NOMO-1 treated with DMSO at 0.1 percent for 48 hours (cell line): ENCODE results near the gene RAB3IL1.

Experiments used
- DNase-seq: peaks from one replicate; lab custom pipeline; 2025; ENCODE audit not compliant: unreplicated experiment; lab: John Stamatoyannopoulos, UW

RAB3IL1 gene

DNA sequence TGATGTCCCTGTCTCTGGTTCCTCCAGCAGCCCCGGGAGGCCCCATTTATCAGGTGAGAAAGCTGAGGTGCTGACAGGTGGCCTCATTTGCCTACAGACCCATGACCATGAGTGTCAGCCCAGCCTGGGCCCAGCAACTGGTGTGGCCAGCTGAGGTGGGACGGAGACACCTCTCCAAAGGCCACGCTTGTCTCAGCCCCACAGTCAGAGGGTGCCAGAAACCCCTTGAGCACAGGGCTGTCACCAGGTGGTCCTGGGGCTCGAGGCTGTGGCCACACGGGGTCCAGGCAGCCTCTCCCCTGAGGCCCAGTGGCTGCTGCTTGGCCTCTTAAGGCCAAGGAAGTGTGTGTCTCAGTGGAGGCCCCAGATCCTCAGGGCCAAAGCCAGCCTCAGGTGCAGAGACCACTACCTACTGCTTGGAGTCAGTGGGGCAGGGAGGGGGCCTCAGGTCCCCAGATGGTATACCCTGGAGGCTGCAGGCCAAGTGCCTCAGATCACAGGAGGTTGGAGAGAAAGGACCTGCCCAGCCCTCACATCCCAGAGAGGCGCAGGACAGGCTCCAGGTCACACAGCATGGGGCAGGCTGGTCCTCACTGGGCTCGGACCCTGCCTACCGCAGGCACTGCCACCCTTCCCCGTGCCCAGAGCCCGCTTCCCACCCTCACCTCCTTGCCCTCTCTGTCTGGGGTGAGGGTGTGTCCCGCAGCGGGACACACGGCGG is 11.4 kb downstream of the RAB3IL1 start:
- no peak for DNase-seq

DNA sequence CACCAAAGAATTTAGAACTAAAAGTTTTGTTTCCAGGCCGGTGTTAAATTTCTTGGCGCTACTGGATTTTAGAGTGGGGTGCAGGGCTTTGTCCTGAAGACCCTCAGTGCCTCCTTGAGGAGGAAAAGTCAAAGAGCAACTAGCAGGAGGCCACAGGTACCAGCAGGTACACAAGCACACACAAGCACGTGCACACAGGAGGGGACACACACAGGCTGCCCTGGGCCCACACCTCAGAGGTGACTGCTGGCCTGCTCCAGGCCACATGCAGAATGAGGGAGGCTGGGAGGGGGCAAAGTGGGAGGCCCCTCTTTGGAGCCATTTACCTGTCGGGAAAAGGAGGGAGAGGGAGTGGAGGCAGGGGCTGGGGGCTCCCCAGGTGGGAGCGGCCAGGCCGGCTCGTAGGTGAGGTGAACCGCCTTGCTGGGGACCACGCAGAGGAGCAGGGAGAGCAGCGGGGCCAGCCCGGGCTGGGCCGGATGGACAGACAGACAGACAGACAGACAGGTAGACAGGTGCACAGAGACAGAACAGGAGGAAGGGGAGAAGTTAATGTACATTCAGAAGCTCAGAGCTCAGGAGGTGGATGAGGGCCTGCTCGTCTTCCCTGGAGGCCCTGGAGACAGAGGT is 12.2 kb downstream of the RAB3IL1 start:
- no peak for DNase-seq

DNA sequence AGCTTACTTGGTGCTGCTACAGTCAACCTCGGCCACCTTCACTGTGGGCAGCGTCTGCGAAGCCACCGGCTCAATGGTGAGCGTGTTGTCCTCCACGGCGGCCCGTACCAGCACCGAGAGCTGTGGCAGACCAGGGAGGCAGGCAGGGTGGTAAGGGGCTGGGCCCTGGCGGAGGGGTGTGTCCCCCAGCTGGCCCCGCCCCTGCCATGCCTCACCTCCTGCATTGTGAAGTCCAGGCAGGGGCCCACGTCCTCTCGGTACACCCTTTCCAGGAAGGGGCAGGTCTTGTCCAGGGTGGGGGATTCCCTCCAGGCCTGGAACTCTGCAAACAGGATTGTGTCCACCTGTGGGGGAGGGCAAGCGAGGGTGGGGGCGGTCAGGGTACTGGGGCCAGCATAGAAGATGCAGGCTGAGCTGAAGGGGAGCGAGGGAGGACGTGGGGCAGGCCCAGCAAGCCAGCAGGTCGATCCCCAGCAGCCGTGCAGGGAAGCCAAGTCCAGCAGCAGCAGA is 12.8 kb downstream of the RAB3IL1 start:
- DNase-seq: no peak

DNA sequence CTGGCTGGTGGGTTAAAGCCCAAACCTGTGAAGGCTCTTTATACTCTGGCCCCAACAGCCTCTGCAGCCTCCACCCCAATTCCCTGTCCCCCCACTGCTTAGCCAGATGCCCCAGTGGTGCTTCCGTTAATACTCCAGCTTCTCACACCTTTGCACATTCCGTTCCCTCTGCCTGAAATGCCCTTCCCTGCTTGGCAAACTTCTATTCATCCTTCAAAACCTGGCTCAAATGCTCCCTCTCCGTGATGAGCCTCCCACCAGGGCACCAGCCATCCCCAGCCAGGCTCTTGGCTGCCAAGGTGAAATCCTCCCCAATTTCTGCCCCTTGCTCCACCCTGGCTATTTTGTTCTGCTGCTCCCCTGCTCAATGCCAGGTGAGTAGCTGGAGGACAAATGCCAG is 13.5 kb downstream of the RAB3IL1 start:
- no peak for DNase-seq

DNA sequence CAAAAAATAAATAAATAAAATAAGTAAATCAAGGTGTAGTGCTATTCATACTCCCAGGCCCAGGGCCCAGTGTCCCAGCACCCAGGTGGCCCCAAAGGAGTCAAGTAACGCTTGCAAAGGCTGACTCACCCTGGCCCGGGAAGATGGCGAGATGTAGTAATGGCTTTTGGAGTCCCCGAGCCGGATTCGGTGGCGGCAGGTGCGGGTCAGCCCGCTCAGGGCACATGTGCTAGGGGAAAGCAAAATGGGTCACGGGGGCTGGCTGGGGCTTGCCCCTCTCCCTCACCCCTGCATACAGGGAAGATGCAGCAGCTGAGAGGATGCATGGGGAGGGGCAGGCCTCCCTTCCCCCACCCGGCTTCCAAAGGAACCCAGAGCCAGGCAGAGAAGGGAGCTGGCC is 15.1 kb downstream of the RAB3IL1 start:
- DNase-seq: no peak

DNA sequence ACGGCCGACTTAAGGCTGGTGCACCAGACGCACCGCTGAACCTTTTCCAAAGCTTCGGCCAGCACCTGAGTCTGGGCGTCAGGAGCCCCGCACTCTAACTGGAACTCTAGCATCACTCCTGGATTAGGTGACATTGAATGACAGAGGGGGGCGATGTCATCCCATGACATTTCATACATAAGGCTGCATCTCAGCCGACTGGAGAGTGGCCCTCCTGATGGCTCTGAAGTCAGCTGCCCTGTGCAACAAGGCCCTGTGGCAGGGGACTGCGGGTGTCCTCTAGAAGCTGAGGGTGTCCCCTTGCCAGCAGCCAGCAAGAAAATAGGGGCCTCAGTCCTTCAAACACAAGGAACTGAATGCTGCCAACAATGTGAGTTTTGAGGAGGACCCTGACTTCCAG is 16.0 kb downstream of the RAB3IL1 start:
- DNase-seq: no peak

DNA sequence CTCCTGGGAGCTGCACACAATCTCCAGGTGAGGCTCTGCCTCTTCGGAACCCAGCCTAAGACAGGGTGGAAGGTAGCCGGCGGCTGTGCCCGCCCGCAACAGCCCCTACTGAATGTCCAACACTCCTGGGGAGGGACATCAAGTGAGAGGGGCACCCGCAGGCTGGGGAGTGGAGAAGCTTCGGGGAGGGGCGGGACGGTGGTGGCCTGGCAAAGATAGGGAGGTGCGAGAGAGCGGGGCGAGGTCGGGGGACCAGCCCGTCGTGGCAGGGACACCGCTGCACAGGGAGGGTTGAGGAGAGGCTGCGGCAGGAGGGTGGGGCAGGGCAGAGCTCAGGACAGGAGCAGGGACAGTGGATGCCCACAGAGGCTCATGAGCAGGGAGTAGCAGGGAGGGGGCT is 17.1 kb downstream of the RAB3IL1 start:
- DNase-seq: no peak

DNA sequence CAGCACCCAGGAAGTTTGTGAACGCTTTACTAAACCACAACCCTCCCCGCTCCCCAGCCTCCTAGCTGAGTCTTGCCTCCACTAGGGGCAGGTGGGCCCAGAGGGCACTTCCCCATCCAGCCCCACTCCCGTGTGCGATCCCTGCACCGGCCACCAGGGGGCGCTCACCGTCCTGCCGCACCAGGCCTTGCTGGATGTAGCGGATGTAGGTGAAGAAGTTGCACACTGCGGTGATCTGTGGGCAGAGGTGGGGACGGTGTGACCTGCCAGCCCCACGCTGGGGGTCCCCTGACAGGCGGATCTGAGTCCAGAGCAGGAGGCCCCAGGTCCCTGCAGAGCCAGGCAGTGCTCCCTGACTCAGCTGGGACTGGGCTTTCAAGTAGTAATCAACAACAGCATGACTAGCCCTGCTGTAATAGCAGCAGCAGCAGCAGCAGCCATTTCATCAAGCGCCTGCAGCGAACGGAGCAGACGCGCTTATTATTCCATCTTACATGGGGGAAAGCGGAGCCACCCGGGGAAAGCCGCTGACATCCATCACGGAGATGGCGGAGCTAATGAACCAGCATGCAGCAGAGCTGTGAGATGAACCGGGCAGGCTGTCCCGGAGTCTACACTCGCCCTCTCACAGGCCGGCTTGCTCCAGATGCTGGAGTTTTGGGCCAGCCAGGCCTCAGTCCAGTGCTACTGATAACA is 18.1 kb downstream of the RAB3IL1 start:
- DNase-seq: peak; percentile 76

DNA sequence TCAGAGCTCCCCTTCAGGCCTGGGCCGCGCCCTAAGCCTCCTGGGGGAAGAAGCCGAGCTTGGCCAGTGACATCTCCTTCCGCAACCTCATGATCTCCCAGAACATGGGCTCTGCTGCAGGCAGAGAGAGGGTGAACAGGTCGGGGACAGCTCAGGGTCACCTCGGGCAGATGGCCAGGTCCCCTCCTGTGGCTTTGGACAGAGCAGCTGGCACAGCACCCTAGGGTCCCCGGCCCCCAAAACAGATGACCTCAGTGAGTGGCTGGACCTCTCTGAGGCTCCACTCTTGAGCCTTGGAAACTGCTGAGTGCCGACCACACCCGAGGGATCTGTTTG is 19.2 kb downstream of the RAB3IL1 start:
- no peak for DNase-seq

DNA sequence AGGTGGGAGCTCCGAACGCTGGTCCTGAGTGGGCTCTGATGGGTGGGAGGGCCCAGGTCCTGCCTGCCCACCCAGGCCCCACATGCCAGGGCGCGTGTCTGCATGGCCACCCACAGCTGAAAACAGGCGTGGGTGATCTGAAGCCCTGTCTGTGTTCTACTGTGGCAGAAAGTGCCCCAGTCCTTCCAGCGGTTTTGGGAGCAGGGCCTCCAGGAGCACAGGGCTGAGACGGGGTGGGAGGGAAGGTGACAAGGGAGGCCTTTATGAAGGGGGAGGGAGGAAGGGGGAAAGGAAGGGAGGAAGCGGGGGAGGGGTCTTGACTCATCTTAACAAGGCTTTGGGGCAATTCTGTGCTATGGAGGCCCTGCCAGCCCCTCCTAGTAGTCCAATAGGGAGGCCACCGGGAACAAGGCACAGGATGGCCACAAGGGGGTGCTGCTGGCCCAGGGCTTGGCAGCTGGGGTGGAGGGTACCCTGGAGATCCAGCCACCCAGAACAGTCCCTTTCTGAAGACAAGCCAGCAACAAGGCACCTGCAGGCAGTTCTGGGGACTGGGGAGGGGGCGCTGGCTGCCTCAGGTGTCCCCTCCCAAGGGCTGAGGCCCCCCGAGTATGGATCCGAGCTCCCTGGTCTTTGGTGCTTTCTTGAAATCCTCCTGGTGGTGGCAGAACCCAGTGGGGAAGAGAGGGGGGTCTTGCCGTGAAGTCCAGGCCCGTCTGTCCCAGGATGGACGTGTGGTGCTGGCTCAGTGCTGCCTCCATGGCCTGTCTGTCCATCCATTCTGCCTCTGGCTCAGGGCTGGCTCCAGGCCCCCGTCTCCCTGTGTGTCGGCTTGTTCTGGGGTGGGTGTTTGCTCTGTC is 19.7 kb downstream of the RAB3IL1 start:
- DNase-seq: peak; percentile 61

DNA sequence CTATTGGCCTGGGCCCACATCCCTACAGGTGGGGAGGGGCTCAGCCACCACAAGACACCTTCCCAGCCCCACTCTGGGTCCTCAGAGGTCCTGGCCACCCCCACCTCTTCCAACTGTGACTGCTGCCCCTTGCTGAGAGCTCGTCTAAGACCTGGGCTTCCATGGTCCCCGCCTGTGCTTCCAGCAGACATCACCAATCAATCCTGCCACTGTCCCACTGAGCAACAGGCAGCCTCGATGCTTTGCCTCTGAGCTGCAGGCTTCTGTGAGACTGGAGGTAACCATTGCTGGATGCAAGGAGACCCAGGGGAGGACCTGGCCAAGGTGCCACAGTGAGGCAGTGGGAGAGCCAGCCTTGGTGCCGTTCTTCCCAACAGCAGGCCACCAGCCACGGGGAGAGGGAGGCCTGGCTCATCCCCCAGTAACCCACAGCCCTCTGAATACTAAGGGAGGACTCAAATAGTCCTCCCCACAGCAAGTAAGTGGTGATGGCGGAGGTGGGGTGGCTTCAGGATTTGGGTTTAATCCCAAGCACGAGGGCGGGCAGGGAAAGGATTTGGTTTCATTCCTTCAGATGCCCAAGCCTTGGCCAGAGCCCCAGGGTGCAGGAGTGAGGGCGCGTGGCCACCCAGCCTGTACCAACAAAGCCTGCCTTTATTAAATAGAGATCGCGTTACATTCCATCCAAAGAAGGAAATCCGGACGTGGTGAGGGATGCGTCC is 20.5 kb downstream of the RAB3IL1 start:
- DNase-seq: no peak

DNA sequence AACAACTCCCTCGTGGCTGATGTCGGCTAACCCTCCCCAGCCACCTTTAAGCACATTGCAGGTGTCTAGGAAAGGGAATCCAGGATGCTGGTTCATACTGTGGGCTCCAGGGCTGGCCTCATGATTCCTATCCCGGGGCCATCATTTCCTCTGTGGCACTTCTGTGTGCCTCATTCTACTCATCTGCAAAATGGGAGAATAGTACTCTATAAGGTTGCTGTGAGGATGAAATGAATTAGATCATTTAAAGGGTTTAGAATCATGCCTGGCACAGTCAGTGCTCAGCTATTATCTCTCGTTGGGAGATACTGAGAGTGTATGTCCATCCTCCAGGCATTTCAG is 21.7 kb downstream of the RAB3IL1 start:
- no peak for DNase-seq

DNA sequence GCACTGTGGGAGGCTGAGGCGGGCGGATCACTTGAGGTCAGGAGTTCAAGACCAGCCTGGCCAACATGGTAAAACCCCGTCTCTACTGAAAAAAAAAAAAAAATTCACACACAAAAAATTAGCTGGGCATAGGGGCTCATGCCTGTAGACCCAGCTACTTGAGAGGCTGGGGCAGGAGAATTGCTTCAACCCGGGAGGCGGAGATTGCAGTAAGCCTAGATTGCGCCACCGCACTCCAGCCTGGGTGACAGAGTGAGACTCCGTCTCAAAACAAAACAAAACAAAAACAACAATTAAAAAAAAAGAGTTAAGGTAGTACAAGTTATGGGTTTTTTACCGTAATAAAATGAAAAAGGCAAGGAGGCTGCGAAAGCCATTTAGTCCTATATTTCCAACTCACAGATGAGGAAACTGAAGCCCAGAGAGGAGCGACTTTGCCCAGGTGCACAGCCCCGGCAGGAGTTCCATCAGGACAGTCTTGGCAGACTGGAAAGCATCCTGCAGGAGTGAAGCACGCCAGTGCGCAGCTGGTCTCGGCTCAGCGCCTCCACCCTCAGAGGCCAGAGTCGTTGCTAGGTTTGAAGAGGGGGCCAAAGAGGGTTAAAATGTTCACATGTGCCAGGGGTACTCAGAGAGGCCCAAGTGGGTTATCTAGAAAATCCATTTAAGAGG is 22.2 kb downstream of the RAB3IL1 start:
- DNase-seq: no peak

DNA sequence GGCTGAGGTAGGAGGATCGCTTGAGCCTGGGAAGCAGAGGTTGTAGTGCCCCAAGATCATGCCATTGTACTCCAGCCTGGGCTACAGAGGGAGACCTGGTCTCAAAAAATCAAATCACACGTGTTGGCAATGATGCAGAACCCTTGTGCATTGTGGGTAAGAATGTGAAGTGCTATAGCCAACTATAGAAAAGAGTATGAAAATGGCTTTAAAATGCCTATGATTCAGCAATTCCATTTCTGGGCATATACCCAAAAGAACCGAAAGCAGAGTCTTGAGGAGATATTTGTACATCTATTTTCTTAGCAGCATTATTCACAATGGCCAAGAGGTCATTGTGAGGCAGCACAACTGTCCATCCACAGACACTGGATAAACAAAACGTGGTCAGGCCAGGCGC is 23.4 kb downstream of the RAB3IL1 start:
- no peak for DNase-seq

DNA sequence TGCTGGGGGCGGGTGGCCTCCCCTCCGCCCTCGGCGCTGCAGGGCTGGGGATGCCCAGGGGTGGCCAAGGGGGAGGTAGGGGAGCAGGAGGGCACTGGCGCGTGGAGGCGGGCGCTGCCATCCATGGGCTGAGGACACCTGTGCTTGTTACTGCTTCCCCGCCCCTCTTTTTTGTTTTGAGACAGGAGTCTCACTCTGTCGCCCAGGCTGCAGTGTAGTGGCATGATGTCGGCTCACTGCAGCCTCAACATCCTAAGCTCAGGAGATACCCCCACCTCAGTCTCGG is 25.3 kb downstream of the RAB3IL1 start:
- DNase-seq: no peak

DNA sequence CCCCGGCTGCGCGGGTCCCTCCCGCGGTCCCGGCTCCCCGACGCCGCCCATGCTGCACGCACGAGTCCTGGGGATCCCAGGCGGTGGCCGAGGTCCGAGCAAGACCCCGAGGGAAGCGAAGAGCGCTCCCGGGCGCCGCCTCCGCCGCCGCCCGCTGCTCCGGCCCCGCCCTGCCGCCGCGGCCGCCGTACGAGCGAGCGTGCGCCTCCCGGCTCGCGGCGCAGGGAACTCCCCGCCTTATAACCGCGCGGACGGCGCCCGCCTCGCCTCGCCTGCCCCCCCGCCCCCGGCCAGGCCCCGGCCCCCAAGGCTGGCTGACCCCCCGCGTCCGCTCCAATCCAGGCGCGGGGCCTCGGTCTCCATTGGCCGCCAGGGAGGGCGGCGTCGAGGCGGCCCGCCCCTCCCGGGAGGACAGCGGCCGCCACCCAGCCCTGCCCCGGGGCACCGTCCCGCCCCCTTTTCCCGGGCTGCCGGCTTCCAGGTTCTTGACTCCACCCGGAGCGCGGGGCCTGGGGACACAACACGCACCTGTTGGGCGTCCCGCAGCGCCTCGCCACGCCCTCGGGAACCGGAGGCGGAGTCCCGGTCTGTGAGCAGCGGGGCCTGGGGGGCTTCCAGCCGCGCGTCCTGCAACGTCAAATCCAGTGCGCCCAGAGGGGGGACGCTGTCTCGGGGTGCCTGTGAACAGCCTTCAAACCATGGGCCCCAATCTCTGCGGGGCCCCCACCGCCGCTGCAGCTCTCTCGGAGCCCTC is 25.9 kb downstream of the RAB3IL1 start, which contains the start of gene FADS3:
Gene FADS3, minus strand, starts transcription at position 215 of the 754 bp plus-strand sequence. Its CDS starts 164 bp downstream, at position 51.
- DNase-seq: peak; percentile 48

DNA sequence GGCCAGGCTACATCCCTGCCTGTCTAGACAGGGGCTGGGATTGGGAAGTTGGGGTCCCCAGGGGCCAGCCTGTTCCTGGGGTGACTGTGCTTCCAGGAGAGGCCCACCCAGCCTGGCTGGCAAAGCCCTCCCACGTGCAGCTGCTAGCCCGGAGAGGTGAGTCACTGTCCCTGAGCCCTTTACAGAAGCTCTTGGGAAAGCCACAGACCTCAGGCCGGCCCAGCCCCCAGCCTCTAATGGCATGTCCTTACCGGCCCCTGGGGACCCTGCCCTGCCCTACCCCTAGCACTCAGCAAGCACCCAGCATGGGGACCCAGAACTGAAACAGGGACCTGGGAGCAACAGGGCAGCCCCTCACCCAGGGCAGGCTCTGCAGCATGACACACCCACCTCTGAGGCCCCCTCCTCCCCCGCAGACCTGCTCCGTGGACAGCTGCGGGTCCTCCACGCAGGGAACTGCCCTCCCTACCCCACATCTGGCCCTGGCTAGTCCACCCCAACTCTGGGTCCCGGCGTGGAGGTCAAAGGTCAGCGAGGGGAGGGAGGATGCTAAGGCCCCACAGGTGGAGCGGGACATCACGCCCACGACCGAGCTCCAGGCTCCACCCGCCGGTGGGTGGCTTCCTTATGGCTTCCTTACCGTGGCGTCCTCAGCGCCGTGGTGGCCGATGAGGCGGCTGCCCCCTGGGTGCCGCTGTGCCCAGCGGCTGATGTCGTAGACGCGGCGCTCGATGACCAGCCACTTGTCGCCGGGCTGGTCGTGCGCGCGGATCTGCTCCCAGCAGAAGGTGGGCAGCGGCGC is 26.6 kb downstream of the RAB3IL1 start:
- DNase-seq: peak; percentile 33

DNA sequence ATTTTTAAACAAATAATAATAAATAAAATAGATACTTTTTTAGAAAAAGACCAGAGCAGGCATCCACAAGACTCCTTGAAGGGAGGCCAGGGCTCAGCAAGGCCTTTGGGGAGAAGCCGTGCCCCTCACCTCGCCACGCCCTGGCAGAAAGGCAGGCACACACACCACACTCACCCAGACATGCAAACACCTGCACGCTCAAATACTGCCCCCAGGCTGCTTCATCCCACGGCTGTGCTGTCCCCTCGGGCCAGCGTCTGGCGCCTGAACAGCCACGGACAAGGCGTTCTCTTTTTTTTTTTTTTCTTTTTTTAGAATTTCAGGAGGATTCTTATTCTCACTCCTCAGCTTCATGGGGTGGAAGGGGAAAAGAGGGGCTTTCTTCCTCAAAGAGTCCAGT is 27.5 kb downstream of the RAB3IL1 start:
- no peak for DNase-seq

DNA sequence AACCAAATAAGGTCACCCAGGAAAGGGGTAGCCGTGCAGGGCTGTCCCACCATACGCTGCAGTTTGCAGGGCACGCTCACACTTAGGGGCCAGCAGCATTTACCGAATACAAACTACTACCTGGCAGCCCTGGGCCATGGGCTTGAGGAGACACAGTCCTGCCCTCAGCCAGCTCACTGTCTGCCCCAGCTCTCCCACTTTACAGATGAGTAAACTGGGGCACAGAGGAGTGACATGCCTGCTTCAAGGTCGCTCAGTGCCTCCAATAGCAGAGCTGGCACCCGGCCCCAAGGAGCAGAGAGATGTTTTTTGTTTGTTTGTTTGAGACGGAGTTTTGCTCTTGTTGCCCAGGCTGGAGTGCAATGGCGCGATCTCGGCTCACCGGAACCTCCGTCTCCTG is 28.8 kb downstream of the RAB3IL1 start:
- DNase-seq: no peak
